Fibroblast of lung (primary cell): Measurements from ENCODE around the gene GRIK5. TPM values are rescaled to one million over a fixed set of nuclear protein-coding genes. Genes with fewer than 3 reads are reported as not detected.

Experiments
- DNase-seq, 2 donors: peaks; one replicate each; pipeline versions ENCODE4 v3.0.0 to v3.0.0-alpha.2; 2010; ENCODE audit warnings: low read depth in 2 of 2
- H2AFZ ChIP-seq: 2 replicates; pipeline ENCODE4 v1.5.1; 2012; ENCODE audit warnings: low read length, control low read depth, inconsistent platforms
- H3K27ac ChIP-seq: 2 replicates; pipeline ENCODE4 v1.5.1; 2011; ENCODE audit warnings: low read length, control low read depth; ENCODE audit not compliant: insufficient read depth
- H3K27me3 ChIP-seq: 2 replicates; pipeline ENCODE4 v1.5.1; 2011; ENCODE audit warnings: mild to moderate bottlenecking, low read length; ENCODE audit not compliant: control insufficient read depth, insufficient read depth
- H3K36me3 ChIP-seq: 2 replicates; pipeline ENCODE4 v1.5.1; 2011; ENCODE audit warnings: low read length; ENCODE audit not compliant: control insufficient read depth, insufficient read depth
- H3K4me1 ChIP-seq: 2 replicates; pipeline ENCODE4 v1.5.1; 2011; ENCODE audit warnings: low read length; ENCODE audit not compliant: control insufficient read depth, insufficient read depth; ENCODE audit errors: extremely low read depth
- H3K4me2 ChIP-seq: 2 replicates; pipeline ENCODE4 v1.5.1; 2011; ENCODE audit warnings: low read length, control low read depth; ENCODE audit not compliant: insufficient read depth; ENCODE audit errors: extremely low read depth
- H3K4me3 ChIP-seq, 4 experiments: fragments of 200-600 bp in 1 of 4; sonication (generic) in 1 of 4; replicated peaks in 1 of 4; 2 replicates each; pipeline ENCODE4 v1.5.1; 2011 to 2016; ENCODE audit warnings: low read length in 4 of 4, low read depth in 3 of 4, mild to moderate bottlenecking in 3 of 4, control low read depth in 2 of 4, inconsistent platforms in 1 of 4, mixed read lengths in 1 of 4; ENCODE audit not compliant: insufficient read depth in 1 of 4; ENCODE audit errors: control extremely low read depth in 1 of 4
- H3K79me2 ChIP-seq: 2 replicates; pipeline ENCODE4 v1.5.1; 2012; ENCODE audit warnings: mild to moderate bottlenecking, low read length, inconsistent platforms; ENCODE audit not compliant: control insufficient read depth, insufficient read depth
- H3K9ac ChIP-seq: 2 replicates; pipeline ENCODE4 v1.5.1; 2011; ENCODE audit warnings: mild to moderate bottlenecking, low read length, control low read depth; ENCODE audit not compliant: insufficient read depth
- H3K9me3 ChIP-seq: 2 replicates; pipeline ENCODE4 v1.5.1; 2012; ENCODE audit warnings: low read depth, low read length; ENCODE audit not compliant: control insufficient read depth, insufficient read depth
- H4K20me1 ChIP-seq: 2 replicates; pipeline ENCODE4 v1.5.1; 2011; ENCODE audit warnings: low read length; ENCODE audit not compliant: control insufficient read depth, insufficient read depth; ENCODE audit errors: extremely low read depth
- EZH2 ChIP-seq: IDR thresholded peaks from 2 replicates; pipeline ENCODE4 v1.5.1; 2012; ENCODE audit warnings: low read length, control low read depth, mild to moderate bottlenecking; ENCODE audit errors: missing control alignments
- polyA plus RNA-seq, 2 donors: library from polyadenylated mRNA; depleted of rRNA in 1 of 2; stranded (reverse) in 1 of 2; unstranded in 1 of 2; fragments of >200 nt; gene quantifications; 2 replicates each; pipeline ENCODE4 v1.2.1, GENCODE V29; 2011 to 2012; ENCODE audit warnings: missing spikeins in 1 of 2
- total RNA-seq: library from RNA; depleted of rRNA; stranded (reverse); fragments of >200 nt; gene quantifications from 2 replicates; pipeline ENCODE4 v1.2.1, GENCODE V29; 2014
- TF ChIP-seq, protein P1 (sequence below), 2 donors: IDR thresholded peaks in 1 of 2; conservative IDR thresholded peaks in 1 of 2; 1 replicate in 1 of 2; 2 replicates in 1 of 2; pipeline ENCODE4 v1.5.1; 2011 to 2012; ENCODE audit warnings: low read length in 2 of 2, control low read depth in 1 of 2, inconsistent platforms in 1 of 2, low read depth in 1 of 2, mild to moderate bottlenecking in 1 of 2

GRIK5 gene
- total and polyA plus RNA-seq, 2 donors (not counting 1 experiment from before 2014, with no cell fraction given): 0.03 to 3.5 TPM

- no peaks in the 10 kb centered on the region for H3K9me3 ChIP-seq
- H3K4me2 ChIP-seq: no peak overlapping the region
- H3K79me2 ChIP-seq: no peaks in the 10 kb centered on the region
- H2AFZ ChIP-seq: no peak overlapping the region
- no peak overlapping the region for H3K27ac ChIP-seq
- no peaks in the 10 kb centered on the region for H3K36me3 ChIP-seq
- no peak overlapping the region for H3K4me3 ChIP-seq
- H3K27me3 ChIP-seq: no peaks in the 10 kb centered on the region
- no peak for TF ChIP-seq EZH2
- TF ChIP-seq, protein P1, sequence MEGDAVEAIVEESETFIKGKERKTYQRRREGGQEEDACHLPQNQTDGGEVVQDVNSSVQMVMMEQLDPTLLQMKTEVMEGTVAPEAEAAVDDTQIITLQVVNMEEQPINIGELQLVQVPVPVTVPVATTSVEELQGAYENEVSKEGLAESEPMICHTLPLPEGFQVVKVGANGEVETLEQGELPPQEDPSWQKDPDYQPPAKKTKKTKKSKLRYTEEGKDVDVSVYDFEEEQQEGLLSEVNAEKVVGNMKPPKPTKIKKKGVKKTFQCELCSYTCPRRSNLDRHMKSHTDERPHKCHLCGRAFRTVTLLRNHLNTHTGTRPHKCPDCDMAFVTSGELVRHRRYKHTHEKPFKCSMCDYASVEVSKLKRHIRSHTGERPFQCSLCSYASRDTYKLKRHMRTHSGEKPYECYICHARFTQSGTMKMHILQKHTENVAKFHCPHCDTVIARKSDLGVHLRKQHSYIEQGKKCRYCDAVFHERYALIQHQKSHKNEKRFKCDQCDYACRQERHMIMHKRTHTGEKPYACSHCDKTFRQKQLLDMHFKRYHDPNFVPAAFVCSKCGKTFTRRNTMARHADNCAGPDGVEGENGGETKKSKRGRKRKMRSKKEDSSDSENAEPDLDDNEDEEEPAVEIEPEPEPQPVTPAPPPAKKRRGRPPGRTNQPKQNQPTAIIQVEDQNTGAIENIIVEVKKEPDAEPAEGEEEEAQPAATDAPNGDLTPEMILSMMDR (conservative IDR thresholded peaks at IDR 0.05 in 1 of 2, IDR thresholded peaks at IDR 0.05 in 1 of 2; ENCODE audit: low read depth in 1 of 2, low read length in 2 of 2): no peak
- H4K20me1 ChIP-seq: no peaks in the 10 kb centered on the region
- no peak for DNase-seq
- no peak overlapping the region for H3K9ac ChIP-seq
- peaks cover 4% of the 10 kb centered on the region for H3K4me1 ChIP-seq
Measured at GRCh38 chr19:42093926-42094325, 23.9 kb upstream of the GRIK5 start.

GRCh38 chr19:42093505-42093904 lies 23.5 kb upstream of the GRIK5 start:
- TF ChIP-seq, protein P1 (conservative IDR thresholded peaks at IDR 0.05 in 1 of 2, IDR thresholded peaks at IDR 0.05 in 1 of 2; ENCODE audit: low read depth in 1 of 2, low read length in 2 of 2): no peak
- no peak for TF ChIP-seq EZH2
- DNase-seq: no peak
- H3K4me1 ChIP-seq: peaks cover 8% of the 10 kb centered on the region

GRCh38 chr19:42092350-42092749 lies 22.3 kb upstream of the GRIK5 start:
- Histone ChIP-seq H3K4me3 (no peak overlapping the region), H3K79me2 (no peaks in the 10 kb centered on the region), H3K9ac (no peak overlapping the region), H3K9me3 (no peaks in the 10 kb centered on the region), H3K27me3 (no peaks in the 10 kb centered on the region), H3K4me2 (no peak overlapping the region), H4K20me1 (no peaks in the 10 kb centered on the region), H2AFZ (no peak overlapping the region), H3K36me3 (no peaks in the 10 kb centered on the region), H3K27ac (no peak overlapping the region), H3K4me1 (peaks cover 9% of the 10 kb centered on the region)
- no peak for DNase-seq
- TF ChIP-seq EZH2: no peak
- TF ChIP-seq, protein P1 (conservative IDR thresholded peaks at IDR 0.05 in 1 of 2, IDR thresholded peaks at IDR 0.05 in 1 of 2; ENCODE audit: low read depth in 1 of 2, low read length in 2 of 2): peak; percentile 41 to 53

More at GRCh38 chr19:42093505-42093904, 23.5 kb upstream of the GRIK5 start:
- Histone ChIP-seq H4K20me1 (no peaks in the 10 kb centered on the region), H3K9me3 (no peaks in the 10 kb centered on the region), H3K27ac (no peak overlapping the region), H3K9ac (no peak overlapping the region), H3K36me3 (no peaks in the 10 kb centered on the region), H2AFZ (no peak overlapping the region), H3K79me2 (no peaks in the 10 kb centered on the region), H3K4me3 (no peak overlapping the region), H3K4me2 (no peak overlapping the region), H3K27me3 (no peaks in the 10 kb centered on the region)
